GM23338 (cell line): ENCODE measurements around the gene SNX10. TPM values are rescaled to one million over a fixed set of nuclear protein-coding genes. Genes with fewer than 3 reads are reported as not detected.

Source experiments
- ATAC-seq: fragments of 200-7000 bp; cut with Tn5 transposase; 3 replicates; pipeline ENCODE4 v1.9.1; 2020
- DNase-seq: peaks from one replicate; pipeline ENCODE4 v3.0.0-alpha.2; 2015; ENCODE audit warnings: low spot score
- H2AFZ ChIP-seq: fragments of 200-600 bp; sonication (generic); 2 replicates; pipeline ENCODE4 v1.8.0; 2016; ENCODE audit warnings: antibody characterized with exemption, mild to moderate bottlenecking, moderate library complexity
- H3F3A ChIP-seq: fragments of 200-600 bp; sonication (generic); replicated peaks from 2 replicates; pipeline ENCODE4 v1.8.0; 2017; ENCODE audit warnings: antibody characterized with exemption, mixed run types, low read depth
- H3K27ac ChIP-seq: fragments of 200-600 bp; sonication (generic); 2 replicates; pipeline ENCODE4 v1.6.1; 2016; ENCODE audit warnings: low read depth
- H3K27me3 ChIP-seq: fragments of 200-600 bp; sonication (generic); 2 replicates; pipeline ENCODE4 v1.8.0; 2016; ENCODE audit warnings: mild to moderate bottlenecking, mixed run types, moderate library complexity; ENCODE audit not compliant: insufficient read depth
- H3K36me3 ChIP-seq: fragments of 200-600 bp; sonication (generic); 2 replicates; pipeline ENCODE4 v1.8.0; 2016; ENCODE audit warnings: mild to moderate bottlenecking; ENCODE audit not compliant: insufficient read depth
- H3K4me1 ChIP-seq: fragments of 200-600 bp; sonication (generic); 2 replicates; pipeline ENCODE4 v1.8.0; 2016; ENCODE audit warnings: mild to moderate bottlenecking, moderate library complexity; ENCODE audit not compliant: insufficient read depth
- H3K4me2 ChIP-seq: fragments of 200-600 bp; sonication (generic); 2 replicates; pipeline ENCODE4 v1.7.1; 2017; ENCODE audit warnings: mixed run types
- H3K4me3 ChIP-seq: fragments of 200-600 bp; sonication (generic); 2 replicates; pipeline ENCODE4 v1.6.1; 2016; ENCODE audit warnings: mixed run types
- H3K79me2 ChIP-seq: fragments of 200-600 bp; sonication (generic); replicated peaks from 2 replicates; pipeline ENCODE4 v1.8.0; 2017; ENCODE audit warnings: mild to moderate bottlenecking; ENCODE audit not compliant: insufficient read depth
- H3K9me2 ChIP-seq: fragments of 200-600 bp; sonication (generic); 2 replicates; pipeline ENCODE4 v1.8.0; 2017; ENCODE audit not compliant: insufficient read depth
- H4K20me1 ChIP-seq: fragments of 200-600 bp; sonication (generic); replicated peaks from 2 replicates; pipeline ENCODE4 v1.8.0; 2017; ENCODE audit warnings: mild to moderate bottlenecking; ENCODE audit not compliant: insufficient read depth
- H3K27ac Mint-ChIP-seq: 2 replicates; pipeline ENCODE4 v1.8.0; 2020; ENCODE audit warnings: inconsistent platforms, mild to moderate bottlenecking, moderate library complexity, mixed read lengths
- H3K27me3 Mint-ChIP-seq: 3 replicates; pipeline ENCODE4 v1.8.0; 2022; ENCODE audit warnings: low read depth, mild to moderate bottlenecking, moderate library complexity, mixed read lengths, inconsistent platforms; ENCODE audit not compliant: insufficient read depth, poor library complexity
- H3K36me3 Mint-ChIP-seq: 3 replicates; pipeline ENCODE4 v1.8.0; 2021; ENCODE audit warnings: low read depth, mild to moderate bottlenecking, inconsistent platforms, moderate library complexity, mixed read lengths
- H3K4me1 Mint-ChIP-seq: 3 replicates; pipeline ENCODE4 v1.8.0; 2020; ENCODE audit warnings: mild to moderate bottlenecking, inconsistent platforms, mixed read lengths
- H3K4me3 Mint-ChIP-seq: 3 replicates; pipeline ENCODE4 v1.8.0; 2021; ENCODE audit warnings: moderate library complexity, mild to moderate bottlenecking, inconsistent platforms, mixed read lengths
- H3K9me3 Mint-ChIP-seq: 3 replicates; pipeline ENCODE4 v1.8.0; 2020; ENCODE audit warnings: moderate library complexity, mild to moderate bottlenecking, inconsistent platforms, mixed read lengths
- CREB1 ChIP-seq: fragments of 250-450 bp; sonication (Bioruptor Pico); IDR thresholded peaks from 2 replicates; pipeline ENCODE4 v1.5.0; 2020; ENCODE audit warnings: low read depth, mild to moderate bottlenecking, moderate library complexity
- ETS1 ChIP-seq: IDR thresholded peaks from 2 replicates; pipeline ENCODE4 v1.6.1; 2016; ENCODE audit warnings: antibody characterized with exemption
- EZH2 ChIP-seq: fragments of 200-600 bp; sonication (generic); IDR thresholded peaks from one replicate; pipeline ENCODE4 v1.8.0; 2017; ENCODE audit warnings: antibody characterized with exemption, mild to moderate bottlenecking, low read depth; ENCODE audit not compliant: unreplicated experiment
- EZH2phosphoT487 ChIP-seq: fragments of 200-600 bp; sonication (generic); IDR thresholded peaks from one replicate; pipeline ENCODE4 v1.8.1; 2018; ENCODE audit warnings: antibody characterized with exemption; ENCODE audit not compliant: unreplicated experiment
- JUNB ChIP-seq: IDR thresholded peaks from one replicate; pipeline ENCODE4 v1.6.1; 2016; ENCODE audit warnings: antibody characterized with exemption; ENCODE audit not compliant: unreplicated experiment
- NANOG ChIP-seq: IDR thresholded peaks from 2 replicates; pipeline ENCODE4 v1.6.1; 2016; ENCODE audit warnings: antibody characterized with exemption, borderline replicate concordance
- POLR2AphosphoS5 ChIP-seq: IDR thresholded peaks from 2 replicates; pipeline ENCODE4 v1.6.1; 2016; ENCODE audit warnings: antibody characterized with exemption, low read depth
- ZNF114 ChIP-seq: fragments of 250-450 bp; sonication (Bioruptor Pico); IDR thresholded peaks from 2 replicates; pipeline ENCODE4 v1.5.0; 2020; ENCODE audit warnings: mild to moderate bottlenecking, moderate library complexity
- ZNF331 ChIP-seq: fragments of 250-450 bp; sonication (Bioruptor Pico); IDR thresholded peaks from 2 replicates; pipeline ENCODE4 v1.5.0; 2020; ENCODE audit warnings: low read depth, mild to moderate bottlenecking, moderate library complexity
- ZNF462 ChIP-seq: fragments of 250-450 bp; sonication (Bioruptor Pico); IDR thresholded peaks from 2 replicates; pipeline ENCODE4 v1.5.0; 2020; ENCODE audit warnings: mild to moderate bottlenecking, moderate library complexity
- polyA plus RNA-seq: library from polyadenylated mRNA; unstranded; fragments of >200 nt; fragmentation: Nextera tagmentation; extraction: Ambion mirVana; gene quantifications from 2 replicates; pipeline ENCODE4 v1.2.1, GENCODE V29; 2016
- total RNA-seq: library from RNA; depleted of rRNA; stranded (reverse); fragments of >200 nt; shearing (Covaris generic); gene quantifications from 2 replicates; pipeline ENCODE4 v1.2.3, GENCODE V29; 2014
- TF ChIP-seq, protein P1 (sequence below), 2 experiments: fragments of 200-600 bp in 1 of 2; sonication (generic) in 1 of 2; conservative IDR thresholded peaks; 2 replicates each; pipeline versions ENCODE4 v1.5.1 to v1.6.1; 2016 to 2017; ENCODE audit warnings: antibody characterized with exemption in 2 of 2, low read depth in 2 of 2, mild to moderate bottlenecking in 2 of 2, moderate library complexity in 1 of 2
- TF ChIP-seq, protein P2 (sequence below): IDR thresholded peaks from one replicate; pipeline ENCODE4 v1.6.1; 2018; ENCODE audit warnings: antibody characterized with exemption; ENCODE audit not compliant: unreplicated experiment

The SNX10 gene
- total and polyA plus RNA-seq, 2 experiments from 2014 or later = 15.8 to 17.8 TPM

GRCh38 chr7:26320878-26321277, 29.2 kb downstream of the SNX10 start (continued):
- TF ChIP-seq CREB1 (CRISPR knock-in tag) = no peak
- TF ChIP-seq, protein P1, sequence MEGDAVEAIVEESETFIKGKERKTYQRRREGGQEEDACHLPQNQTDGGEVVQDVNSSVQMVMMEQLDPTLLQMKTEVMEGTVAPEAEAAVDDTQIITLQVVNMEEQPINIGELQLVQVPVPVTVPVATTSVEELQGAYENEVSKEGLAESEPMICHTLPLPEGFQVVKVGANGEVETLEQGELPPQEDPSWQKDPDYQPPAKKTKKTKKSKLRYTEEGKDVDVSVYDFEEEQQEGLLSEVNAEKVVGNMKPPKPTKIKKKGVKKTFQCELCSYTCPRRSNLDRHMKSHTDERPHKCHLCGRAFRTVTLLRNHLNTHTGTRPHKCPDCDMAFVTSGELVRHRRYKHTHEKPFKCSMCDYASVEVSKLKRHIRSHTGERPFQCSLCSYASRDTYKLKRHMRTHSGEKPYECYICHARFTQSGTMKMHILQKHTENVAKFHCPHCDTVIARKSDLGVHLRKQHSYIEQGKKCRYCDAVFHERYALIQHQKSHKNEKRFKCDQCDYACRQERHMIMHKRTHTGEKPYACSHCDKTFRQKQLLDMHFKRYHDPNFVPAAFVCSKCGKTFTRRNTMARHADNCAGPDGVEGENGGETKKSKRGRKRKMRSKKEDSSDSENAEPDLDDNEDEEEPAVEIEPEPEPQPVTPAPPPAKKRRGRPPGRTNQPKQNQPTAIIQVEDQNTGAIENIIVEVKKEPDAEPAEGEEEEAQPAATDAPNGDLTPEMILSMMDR (conservative IDR thresholded peaks at IDR 0.05; ENCODE audit: low read depth in 2 of 2) = no peak
- TF ChIP-seq JUNB = no peak

GRCh38 chr7:26321435-26321834, 29.8 kb downstream of the SNX10 start:
- Histone ChIP-seq H3K27me3 (no peaks in the 10 kb centered on the region), H4K20me1 (no peaks in the 10 kb centered on the region), H3K4me2 (no peak overlapping the region), H3K9me2 (0 out of 2 replicates have a peak, but pooled peaks cover 3% of the 10 kb centered on the region), H3K27ac (no peak overlapping the region), H3F3A (no peaks in the 10 kb centered on the region), H3K79me2 (no peaks in the 10 kb centered on the region), H3K4me3 (no peak overlapping the region), H3K4me1 (no peaks in the 10 kb centered on the region), H2AFZ (no peak overlapping the region), H3K36me3 (no peaks in the 10 kb centered on the region)
- no peak for DNase-seq
- H3K27me3 Mint-ChIP-seq = peaks cover 2% of the 10 kb centered on the region
- H3K9me3 Mint-ChIP-seq = no peaks in the 10 kb centered on the region; the same call in 2 of the 3 replicates
- no peak for ATAC-seq
- H3K36me3 Mint-ChIP-seq = no peaks in the 10 kb centered on the region
- no peak overlapping the region for H3K4me3 Mint-ChIP-seq
- H3K27ac Mint-ChIP-seq = no peak overlapping the region
- H3K4me1 Mint-ChIP-seq = no peaks in the 10 kb centered on the region; the same call in 1 of the 3 replicates
- no peak for TF ChIP-seq EZH2phosphoT487
- no peak for TF ChIP-seq ZNF462
- TF ChIP-seq POLR2AphosphoS5 = no peak
- TF ChIP-seq, protein P2, sequence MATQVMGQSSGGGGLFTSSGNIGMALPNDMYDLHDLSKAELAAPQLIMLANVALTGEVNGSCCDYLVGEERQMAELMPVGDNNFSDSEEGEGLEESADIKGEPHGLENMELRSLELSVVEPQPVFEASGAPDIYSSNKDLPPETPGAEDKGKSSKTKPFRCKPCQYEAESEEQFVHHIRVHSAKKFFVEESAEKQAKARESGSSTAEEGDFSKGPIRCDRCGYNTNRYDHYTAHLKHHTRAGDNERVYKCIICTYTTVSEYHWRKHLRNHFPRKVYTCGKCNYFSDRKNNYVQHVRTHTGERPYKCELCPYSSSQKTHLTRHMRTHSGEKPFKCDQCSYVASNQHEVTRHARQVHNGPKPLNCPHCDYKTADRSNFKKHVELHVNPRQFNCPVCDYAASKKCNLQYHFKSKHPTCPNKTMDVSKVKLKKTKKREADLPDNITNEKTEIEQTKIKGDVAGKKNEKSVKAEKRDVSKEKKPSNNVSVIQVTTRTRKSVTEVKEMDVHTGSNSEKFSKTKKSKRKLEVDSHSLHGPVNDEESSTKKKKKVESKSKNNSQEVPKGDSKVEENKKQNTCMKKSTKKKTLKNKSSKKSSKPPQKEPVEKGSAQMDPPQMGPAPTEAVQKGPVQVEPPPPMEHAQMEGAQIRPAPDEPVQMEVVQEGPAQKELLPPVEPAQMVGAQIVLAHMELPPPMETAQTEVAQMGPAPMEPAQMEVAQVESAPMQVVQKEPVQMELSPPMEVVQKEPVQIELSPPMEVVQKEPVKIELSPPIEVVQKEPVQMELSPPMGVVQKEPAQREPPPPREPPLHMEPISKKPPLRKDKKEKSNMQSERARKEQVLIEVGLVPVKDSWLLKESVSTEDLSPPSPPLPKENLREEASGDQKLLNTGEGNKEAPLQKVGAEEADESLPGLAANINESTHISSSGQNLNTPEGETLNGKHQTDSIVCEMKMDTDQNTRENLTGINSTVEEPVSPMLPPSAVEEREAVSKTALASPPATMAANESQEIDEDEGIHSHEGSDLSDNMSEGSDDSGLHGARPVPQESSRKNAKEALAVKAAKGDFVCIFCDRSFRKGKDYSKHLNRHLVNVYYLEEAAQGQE = no peak
- no peak for TF ChIP-seq NANOG
- TF ChIP-seq EZH2 = no peak
- TF ChIP-seq ETS1 = no peak
- TF ChIP-seq ZNF331 (CRISPR knock-in tag) = no peak
- no peak for TF ChIP-seq ZNF114 (CRISPR knock-in tag)
- no peak for TF ChIP-seq CREB1 (CRISPR knock-in tag)
